Gastroesophageal sphincter (tissue), 3 donors: ENCODE results near the gene PRKCZ.

Source experiments
- POLR2A ChIP-seq, 2 donors: fragments of 450-650 bp; IDR thresholded peaks; one replicate each; pipeline ENCODE4 v1.6.1; 2017; ENCODE audit warnings: antibody characterized with exemption in 2 of 2, mild to moderate bottlenecking in 2 of 2, moderate library complexity in 1 of 2
- POLR2AphosphoS5 ChIP-seq: sonication (generic); formaldehyde crosslinking; IDR thresholded peaks from one replicate; pipeline ENCODE4 v1.6.1; 2017; ENCODE audit warnings: antibody characterized with exemption
- TF ChIP-seq, protein P1 (sequence below), 4 experiments: fragments of 200-600 bp in 2 of 4; fragments of 450-650 bp in 2 of 4; sonication (generic) in 1 of 4; IDR thresholded peaks; one replicate each; pipeline ENCODE4 v1.5.1; 2017 to 2019; ENCODE audit warnings: antibody characterized with exemption in 4 of 4, mild to moderate bottlenecking in 2 of 4, moderate library complexity in 2 of 4

GRCh38 chr1:2037314-2037979 is 12.8 kb upstream of the PRKCZ start:
- TF ChIP-seq POLR2A (IDR thresholded peaks at IDR 0.05) (no peak), POLR2AphosphoS5 (no peak)
- TF ChIP-seq, protein P1, sequence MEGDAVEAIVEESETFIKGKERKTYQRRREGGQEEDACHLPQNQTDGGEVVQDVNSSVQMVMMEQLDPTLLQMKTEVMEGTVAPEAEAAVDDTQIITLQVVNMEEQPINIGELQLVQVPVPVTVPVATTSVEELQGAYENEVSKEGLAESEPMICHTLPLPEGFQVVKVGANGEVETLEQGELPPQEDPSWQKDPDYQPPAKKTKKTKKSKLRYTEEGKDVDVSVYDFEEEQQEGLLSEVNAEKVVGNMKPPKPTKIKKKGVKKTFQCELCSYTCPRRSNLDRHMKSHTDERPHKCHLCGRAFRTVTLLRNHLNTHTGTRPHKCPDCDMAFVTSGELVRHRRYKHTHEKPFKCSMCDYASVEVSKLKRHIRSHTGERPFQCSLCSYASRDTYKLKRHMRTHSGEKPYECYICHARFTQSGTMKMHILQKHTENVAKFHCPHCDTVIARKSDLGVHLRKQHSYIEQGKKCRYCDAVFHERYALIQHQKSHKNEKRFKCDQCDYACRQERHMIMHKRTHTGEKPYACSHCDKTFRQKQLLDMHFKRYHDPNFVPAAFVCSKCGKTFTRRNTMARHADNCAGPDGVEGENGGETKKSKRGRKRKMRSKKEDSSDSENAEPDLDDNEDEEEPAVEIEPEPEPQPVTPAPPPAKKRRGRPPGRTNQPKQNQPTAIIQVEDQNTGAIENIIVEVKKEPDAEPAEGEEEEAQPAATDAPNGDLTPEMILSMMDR (IDR thresholded peaks at IDR 0.05): no peak
